NCI-H1092 (cell line): ENCODE measurements around the gene ANAPC15.
A peak's percentile ranks its signal among the peaks of the same experiment; 100 is the strongest.

Source experiments
- DNase-seq: peaks from one replicate; lab custom pipeline; 2025; lab: John Stamatoyannopoulos, UW

ANAPC15 gene

GRCh38 chr11:72125956-72126355 is 13.5 kb upstream of the ANAPC15 start:
- no peak for DNase-seq

- DNase-seq = no peak
Measured at GRCh38 chr11:72124046-72124445, 11.6 kb upstream of the ANAPC15 start.

- no peak for DNase-seq
Measured at GRCh38 chr11:72123117-72123653, 10.7 kb upstream of the ANAPC15 start.

GRCh38 chr11:72122607-72123006 is 10.1 kb upstream of the ANAPC15 start:
- no peak for DNase-seq

- no peak for DNase-seq
Measured at GRCh38 chr11:72120930-72121329, 8.4 kb upstream of the ANAPC15 start.

GRCh38 chr11:72119198-72119597 is 6.7 kb upstream of the ANAPC15 start:
- DNase-seq = no peak

GRCh38 chr11:72116019-72116755 is 3.7 kb upstream of the ANAPC15 start:
- DNase-seq = no peak

- DNase-seq = no peak
Measured at GRCh38 chr11:72114570-72114969, 2.1 kb upstream of the ANAPC15 start.

- no peak for DNase-seq
Measured at GRCh38 chr11:72112978-72113808, 698 bp upstream of the ANAPC15 start.

- no peak for DNase-seq
Measured at GRCh38 chr11:72111300-72112142, 974 bp downstream of the ANAPC15 start.

GRCh38 chr11:72105888-72106287 is 6.6 kb downstream of the ANAPC15 start, which contains the start of gene TOMT:
Gene TOMT (plus strand): TSS chr11:72105924. CDS start chr11:72105952, 28 bp downstream.
- DNase-seq = no peak

- DNase-seq = no peak
Measured at GRCh38 chr11:72103754-72104167, 8.7 kb downstream of the ANAPC15 start.

- peak; percentile 99 for DNase-seq
Measured at GRCh38 chr11:72102946-72103753, 9.3 kb downstream of the ANAPC15 start, which contains the start of gene LAMTOR1. Gene LAMTOR1 (minus strand): TSS chr11:72103297. CDS start chr11:72103224, 73 bp downstream.

- no peak for DNase-seq
Measured at GRCh38 chr11:72102631-72102945, 9.9 kb downstream of the ANAPC15 start.

- no peak for DNase-seq
Measured at GRCh38 chr11:72102162-72102561, 10.3 kb downstream of the ANAPC15 start.

GRCh38 chr11:72100462-72100861 is 12.0 kb downstream of the ANAPC15 start:
- no peak for DNase-seq

GRCh38 chr11:72100009-72100408 is 12.5 kb downstream of the ANAPC15 start:
- DNase-seq = no peak

- DNase-seq = no peak
Measured at GRCh38 chr11:72098741-72099140, 13.8 kb downstream of the ANAPC15 start.

GRCh38 chr11:72091292-72091691 is 21.2 kb downstream of the ANAPC15 start:
- peak; percentile 53 for DNase-seq

GRCh38 chr11:72088076-72088808 is 24.3 kb downstream of the ANAPC15 start:
- DNase-seq = no peak
